GM21390 (cell line): ENCODE results near the gene ARHGEF1.
"Not testable (repeated sequence)": the region's sequence is repeated elsewhere in the genome, so short reads cannot be mapped to it uniquely, and the experiment has no call there.

Source experiments
- ATAC-seq: cut with Tn5 transposase; IDR thresholded peaks from one replicate; pipeline ENCODE4 v1.9.1; 2021; ENCODE audit not compliant: unreplicated experiment

Gene ARHGEF1

DNA sequence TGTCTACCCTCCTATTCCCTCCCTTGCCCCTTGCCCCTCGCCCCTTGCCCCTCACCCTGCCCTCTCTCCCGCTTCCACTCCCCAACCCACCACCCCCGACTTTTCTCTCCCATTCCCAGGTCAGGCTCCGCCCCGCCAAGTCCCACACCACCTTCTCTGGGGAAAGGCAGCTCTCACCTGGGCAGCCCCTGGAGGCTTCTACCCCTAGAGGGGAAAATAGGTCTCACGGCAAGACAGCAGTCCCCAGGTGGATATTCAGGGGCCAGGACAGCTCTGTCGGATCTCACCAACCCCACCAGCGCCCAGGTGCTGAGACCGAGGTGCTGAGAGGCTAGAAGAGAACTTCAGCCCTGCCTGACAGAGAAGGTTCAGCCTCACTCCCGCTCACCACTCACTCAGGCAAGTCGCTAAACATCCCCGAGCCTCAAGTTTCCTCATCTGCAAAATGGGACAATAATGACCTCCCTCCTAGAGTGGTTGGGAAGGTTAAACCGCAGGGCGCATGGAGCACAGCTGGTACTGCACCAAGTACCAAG lies 46.6 kb downstream of the ARHGEF1 start:
- ATAC-seq: no peak

DNA sequence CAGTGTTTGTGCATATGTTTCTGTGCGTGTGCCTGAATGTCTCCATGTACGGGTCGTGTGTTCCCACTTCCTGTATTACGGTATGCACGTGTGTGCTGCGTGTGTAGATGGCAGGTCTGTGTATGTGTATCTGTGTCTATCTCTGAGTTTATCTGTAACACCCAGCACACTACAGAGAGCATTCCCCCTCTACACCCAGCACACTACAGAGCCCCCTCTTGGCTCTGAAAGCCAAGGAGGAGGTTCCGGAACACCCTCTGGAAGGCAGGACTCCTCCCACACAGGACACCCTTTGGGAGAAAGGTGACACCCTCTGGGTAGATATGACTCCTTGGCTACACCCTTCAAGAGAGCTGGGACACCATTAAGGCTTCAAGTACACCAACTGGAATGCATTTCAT lies 47.3 kb downstream of the ARHGEF1 start:
- ATAC-seq: no peak

DNA sequence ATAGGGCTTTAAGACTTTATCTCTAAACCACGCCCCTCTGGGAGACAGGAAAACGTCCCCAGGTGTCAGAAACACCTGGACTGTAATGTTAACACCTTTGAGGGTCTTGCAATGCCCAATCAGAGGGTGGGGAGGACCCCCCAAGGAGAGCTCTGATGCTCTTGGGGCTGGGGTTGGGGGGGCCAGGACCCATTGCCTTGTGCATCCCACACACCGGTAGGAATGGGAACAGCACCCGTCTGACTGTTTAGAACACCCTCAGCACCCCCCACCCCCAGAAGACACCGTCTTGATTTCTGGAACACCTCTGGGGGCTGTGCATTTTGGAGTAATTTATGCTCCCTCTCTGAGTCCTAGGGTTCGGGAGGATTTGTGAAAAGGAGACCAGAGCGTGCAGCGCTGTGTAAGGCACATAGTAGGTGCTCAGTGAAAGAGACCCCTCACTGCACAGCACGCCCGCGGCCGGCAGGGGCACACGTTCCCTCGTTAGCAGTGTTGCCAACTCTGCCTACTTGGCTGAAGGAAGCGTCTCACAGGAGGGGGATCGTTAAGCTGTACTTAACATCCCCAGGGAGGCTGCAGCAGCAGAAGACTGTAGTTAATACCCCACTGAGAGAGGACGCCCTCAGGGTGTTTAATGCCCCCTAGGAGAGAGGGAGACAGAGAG lies 48.1 kb downstream of the ARHGEF1 start:
- no peak for ATAC-seq

DNA sequence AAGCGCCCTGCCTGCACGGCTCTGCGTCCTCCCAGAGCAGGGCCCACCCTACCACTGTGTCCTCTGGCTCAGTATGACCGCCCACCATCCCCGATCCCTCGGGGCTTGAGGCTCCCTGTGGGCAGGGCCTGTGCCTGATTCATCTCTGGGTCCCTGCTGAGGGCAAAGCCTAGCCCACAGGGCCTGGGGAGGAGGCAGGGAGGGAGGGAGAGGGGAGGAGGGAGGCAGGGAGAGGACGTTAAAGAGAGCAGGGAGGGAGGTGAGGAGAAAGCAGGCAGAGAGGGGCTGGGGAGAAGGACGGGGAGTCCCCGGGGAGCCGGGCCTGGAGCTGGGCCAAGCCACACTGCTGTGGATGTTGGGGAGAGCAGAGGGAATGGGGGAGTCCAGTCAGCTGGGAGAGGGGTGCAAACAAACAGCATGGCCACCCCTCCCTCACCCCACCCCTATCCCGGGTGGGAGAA lies 49.3 kb downstream of the ARHGEF1 start:
- ATAC-seq: no peak

DNA sequence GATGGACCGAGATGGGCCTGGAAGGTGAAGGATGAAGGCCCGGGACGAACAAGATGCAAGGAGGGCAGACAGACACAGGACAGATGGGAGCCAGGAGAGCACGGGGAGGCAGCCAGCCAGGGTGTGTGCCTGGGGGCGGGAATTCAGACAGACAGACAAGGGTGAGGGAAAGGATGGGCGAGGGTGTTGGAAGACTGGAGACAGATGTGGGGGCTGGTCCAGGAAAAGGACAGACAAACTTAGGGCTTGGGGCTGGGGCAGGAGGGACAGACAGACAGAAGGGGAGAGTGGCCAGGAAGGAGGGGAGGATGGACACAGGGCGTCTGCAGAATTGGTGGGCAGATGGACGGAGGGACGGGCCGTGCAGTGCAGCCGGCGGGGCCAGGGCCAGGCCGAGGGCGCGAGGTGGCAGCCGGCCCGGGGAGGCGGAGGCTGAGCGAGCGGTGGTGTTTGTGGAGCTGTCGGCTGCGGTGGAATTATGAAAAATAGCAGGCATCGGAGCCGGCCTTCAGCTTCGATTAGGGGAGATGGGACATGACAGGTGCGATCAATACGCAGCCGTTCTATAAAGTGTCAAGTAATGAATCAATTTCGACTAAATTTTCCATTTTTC lies 49.8 kb downstream of the ARHGEF1 start:
- no peak for ATAC-seq

DNA sequence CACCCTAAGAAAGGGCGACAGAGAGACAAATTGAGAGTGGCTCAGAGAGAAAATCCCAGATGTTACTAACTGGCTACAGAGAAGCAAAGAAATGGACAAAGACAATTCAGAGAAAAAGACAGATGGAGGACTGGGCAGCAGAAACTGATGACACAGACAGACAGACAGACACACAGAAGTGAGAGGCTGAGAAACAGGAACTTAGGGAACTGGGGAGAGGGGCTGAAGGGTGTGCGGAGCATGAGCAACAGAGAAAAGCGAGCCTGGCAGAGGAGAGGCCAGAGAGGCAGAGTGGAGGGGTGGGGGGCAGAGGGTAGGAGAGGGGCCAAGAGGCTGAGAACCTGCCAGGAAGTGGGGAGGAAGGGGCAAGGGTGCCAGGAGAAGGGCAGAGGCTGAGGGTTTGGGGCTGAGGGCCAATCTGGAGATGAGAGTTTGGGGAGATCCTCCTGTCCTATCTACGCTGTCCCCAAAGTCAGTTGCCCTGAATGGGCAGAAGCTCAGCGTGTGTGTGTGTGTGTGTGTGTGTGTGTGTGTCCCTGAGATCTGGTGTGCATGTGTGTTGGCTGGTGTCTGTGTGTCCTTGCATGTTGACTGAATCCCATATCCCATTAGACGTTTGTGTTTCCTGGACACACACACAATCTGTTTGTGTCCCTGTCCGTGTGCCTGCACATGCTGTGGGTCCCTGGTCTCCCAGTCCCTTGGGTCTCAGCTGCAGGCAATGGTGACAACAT lies 50.9 kb downstream of the ARHGEF1 start:
- ATAC-seq: no peak

DNA sequence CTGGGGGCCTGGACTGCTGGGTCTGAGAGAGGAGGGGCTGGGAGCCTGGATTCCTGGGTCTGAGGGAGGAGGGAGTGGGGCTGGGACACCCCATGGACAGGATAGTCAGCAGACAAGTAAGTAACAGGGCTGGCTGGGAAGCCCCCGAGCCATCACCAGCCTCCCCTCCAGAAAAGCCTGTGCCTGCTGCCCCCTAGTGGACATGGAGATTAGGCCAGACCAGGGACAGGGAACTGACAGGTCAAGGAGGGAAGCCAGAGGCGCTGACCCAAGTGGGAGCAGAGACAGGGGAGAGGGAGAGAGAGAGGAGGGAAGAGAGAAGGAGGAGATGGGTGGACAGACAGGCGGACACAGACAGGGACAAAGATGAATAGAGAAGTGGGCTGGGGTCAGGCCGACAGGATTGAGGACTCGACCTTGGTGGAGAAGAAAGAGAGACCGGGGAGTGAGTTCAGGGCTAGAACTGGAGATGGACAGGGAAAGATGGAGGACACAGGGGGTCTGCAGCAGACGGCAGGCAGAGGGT lies 51.9 kb downstream of the ARHGEF1 start:
- ATAC-seq: no peak

DNA sequence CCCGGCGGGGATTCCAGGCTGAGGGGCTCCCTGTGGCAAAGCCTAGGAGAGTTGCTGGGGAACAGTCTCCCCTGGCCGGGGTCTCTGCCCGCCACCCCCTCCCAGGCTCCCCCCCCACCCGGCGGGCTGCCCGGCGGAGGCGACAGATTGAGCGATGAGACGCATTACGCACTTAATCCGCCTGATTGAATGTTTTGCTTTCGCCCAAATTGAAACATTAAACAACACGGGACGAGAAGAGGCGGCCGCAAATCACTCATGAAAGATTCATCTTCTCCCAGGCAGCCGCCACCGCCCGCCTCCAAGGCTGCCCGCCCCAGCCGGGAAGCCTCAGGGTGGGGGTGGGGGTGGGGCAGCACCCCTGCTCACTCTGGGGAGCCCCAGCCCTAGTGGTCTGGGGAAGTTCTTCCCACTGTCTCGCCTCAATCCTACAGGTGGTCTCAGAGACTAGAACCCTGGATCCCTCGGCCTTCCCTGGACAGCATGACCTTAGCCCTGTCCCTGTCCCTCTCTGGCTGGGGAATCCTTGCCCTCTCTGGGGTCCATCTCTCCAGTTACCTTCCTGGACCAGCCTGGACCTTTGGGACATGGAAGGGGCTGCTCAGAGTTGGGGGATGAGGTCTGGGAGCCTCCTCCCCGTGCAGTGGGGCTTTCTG lies 52.9 kb downstream of the ARHGEF1 start:
- ATAC-seq: no peak

DNA sequence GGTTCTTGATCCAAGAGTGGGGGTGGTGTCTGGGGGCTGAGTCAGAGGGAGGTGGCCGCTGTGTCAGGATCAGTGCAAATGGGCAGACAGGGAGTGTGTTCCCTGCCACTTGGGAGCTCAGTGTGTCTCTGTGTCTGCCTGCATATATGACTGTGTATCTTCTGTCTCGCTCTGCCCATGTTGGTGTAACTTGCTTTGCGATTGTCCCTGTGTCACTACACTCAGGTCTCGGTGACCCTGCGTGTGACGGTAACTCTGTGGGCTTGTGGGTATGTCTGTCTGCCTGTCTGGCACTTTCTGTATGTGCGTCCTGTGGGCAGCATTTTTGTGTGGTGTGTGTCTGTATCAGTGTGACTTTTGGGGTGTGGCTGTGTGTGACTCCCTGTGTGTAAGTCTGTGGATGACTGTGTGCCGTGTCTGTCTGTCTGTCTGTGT lies 53.4 kb downstream of the ARHGEF1 start:
- ATAC-seq: no peak

DNA sequence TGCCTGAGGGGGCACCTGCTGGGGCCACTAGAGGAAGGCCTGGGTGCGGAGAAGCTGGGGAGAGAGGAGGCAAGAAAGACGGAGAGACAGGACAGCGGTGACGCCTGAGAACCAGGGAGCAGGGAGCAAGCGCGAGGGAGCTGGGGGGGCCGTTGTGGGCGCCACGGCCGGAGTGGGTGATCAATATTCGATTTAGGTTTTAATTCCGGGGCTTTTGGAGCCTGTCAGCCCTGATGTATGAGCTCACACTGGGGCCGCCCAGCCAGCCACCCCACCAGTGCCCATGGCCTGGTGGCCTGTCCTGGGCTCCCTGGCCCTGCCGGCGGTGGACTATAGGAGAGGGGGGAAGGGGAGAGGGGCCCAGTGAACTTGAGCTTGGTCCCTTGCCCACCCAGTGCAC lies 54.0 kb downstream of the ARHGEF1 start:
- no peak for ATAC-seq

DNA sequence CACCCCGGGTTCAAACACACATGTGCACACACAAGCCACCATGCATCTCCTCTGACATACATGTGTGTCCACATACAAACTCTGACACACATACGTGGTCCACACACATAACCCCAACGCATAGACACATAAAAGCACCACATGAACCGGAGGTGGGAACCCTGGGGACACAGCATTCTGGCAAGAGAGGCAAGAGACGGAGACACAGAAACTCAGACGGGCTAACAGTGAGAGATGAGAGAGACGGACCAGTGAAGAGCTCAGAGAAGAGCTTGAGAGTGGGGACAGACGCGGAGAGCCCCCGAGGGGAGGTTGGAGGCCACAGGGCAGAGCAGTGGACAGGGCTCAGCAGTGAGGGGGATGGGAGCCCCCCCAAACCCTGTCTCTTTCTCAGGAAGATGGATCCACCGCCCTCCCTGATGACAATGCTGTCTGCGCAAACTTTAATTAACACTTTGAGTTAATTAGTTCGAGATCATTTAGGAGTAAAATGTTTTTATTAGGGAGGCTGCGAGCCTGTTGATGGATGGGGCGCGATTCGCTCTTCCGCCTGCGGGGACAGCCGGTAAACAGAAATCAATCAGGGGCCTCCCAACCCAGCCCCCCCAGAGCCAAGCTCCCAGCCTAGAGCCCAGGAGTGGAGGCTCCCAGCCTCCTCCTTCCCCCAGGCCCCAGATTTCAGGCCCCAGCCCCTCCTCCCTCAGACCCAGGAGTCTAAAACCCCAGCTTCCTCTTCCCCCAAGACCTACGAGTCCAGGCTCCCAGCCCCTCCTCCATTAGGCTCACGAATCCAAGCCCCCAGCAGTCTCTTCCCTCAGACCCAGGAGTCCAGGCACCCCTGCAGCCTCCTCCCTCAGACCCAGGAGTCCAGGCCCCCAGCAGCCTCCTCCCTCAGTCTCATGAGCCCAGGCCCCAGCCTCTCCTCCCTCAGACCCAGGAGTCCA lies 54.8 kb downstream of the ARHGEF1 start:
- ATAC-seq: no peak

DNA sequence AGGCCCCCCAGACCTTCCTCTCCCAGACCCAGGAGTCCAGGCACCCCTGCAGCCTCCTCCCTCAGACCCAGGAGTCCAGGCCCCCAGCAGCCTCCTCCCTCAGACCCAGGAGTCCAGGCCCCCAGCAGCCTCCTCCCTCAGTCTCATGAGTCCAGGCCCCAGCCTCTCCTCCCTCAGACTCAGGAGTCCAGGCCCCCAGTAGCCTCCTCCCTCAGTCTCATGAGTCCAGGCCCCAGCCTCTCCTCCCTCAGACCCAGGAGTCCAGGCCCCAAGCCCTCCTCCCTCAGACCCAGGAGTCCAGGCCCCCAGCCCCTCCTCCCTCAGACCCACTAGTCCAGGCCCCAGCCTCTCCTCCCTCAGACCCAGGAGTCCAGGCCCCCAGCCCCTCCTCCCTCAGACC lies 56.2 kb downstream of the ARHGEF1 start:
- not testable (repeated sequence) for ATAC-seq

DNA sequence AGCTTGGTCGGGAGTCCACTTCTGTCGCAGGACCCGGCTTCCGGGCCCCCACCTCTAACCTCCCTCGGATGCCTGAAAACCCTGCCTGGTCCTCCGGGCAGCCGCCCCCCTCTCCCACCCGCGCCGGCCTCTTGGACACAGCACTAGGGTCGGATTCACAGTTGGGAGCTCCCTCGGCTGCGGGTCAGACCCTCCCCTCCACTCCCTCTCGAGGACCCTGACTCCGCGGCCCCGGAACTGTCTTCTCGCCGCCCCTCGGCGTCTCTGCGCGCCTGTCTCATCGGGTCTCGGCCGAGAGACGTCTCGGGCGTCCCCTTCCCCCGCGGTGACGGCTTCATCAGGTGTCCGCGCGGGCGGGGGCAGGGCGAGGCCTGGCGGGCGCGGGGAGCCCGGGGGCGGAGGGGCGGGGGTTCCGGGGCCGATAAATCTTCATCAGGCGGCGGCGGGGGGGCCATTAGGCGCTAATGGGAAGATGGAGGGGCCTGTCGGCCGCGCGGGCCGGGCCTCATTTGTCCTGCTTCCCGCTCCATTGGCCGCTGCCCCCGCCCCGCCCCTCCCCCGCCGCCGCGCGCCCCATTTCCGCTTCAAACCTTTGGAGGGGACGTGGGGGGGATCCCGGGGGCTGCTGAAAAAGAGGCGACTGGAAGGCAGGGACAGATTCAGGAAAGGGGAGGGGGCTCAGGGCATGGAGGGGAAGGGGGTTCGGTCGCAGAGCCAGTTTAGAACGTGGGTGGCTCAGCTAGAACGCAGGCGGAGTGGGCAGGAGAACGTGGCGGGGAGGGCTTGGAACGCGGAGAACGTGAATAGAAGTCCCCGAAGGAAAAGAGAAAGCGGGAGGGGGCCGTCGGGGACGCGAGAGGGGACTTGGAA lies 57.1 kb downstream of the ARHGEF1 start:
- no peak for ATAC-seq

DNA sequence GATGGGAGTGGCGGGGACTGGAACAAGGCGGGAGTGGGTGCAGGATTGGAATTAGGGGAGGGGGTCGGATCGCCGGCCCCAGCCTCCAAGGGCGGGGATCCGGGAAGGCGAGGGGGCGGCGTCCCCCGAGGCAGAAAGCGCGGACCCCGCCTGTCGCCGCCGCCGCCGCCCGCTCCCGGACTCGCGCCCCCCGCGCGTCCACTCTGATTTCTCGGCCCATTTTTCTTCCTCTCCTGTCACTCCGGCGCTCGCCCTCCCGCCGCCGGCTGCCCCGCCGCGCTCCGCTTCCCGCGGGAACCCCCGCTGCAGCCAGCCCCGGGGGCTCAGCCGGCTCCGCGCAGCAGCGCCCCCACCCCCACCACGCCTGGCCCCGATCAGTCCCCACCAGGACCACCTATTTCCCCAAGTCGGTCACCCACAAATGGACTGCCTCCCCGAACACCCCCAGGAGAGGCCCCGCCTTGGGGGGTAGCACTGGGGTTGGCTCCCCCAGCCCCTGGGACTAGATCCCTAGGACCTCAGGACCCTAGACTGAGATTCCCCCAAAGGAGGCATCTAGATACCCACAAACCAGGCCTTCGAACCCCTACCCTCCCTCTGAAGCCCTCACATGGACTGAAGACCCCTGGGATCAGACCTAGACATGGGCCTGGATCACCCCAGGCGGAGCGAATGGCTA lies 57.9 kb downstream of the ARHGEF1 start:
- ATAC-seq: no peak

DNA sequence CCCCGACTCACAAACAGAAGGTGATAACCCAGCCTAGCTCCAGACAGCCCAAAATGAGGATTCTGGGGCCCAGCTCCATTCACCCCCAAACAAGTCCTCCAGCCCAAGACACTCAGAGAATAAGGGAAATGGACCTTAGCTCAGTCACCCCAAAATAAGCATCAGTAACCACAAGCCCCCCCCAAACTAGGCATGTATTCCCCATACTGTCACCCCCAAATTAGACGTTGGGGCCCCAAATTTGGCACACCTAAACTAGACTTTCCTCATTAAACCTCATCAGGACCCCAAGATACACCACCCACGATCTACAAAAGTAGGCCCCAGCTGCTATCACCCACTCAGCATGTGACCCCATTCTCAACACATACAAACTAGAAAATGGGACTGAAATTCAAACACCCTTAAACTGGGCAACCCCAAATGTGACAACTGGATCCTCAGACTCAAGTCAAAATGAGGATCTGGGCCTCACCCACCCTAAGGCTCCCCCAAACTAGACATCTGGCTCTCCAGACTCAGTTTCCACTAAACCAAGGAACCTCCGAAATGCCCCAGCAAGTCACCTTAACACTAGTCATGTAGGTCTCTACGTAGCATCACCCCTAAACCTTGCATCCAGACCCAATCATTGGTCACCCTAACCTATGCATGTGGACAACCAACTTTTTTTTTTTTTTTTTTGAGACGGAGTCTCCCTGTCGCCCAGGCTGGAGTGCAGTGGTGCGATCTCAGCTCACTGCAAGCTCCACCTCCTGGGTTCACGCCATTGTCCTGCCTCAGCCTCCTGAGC lies 58.6 kb downstream of the ARHGEF1 start:
- no peak for ATAC-seq

DNA sequence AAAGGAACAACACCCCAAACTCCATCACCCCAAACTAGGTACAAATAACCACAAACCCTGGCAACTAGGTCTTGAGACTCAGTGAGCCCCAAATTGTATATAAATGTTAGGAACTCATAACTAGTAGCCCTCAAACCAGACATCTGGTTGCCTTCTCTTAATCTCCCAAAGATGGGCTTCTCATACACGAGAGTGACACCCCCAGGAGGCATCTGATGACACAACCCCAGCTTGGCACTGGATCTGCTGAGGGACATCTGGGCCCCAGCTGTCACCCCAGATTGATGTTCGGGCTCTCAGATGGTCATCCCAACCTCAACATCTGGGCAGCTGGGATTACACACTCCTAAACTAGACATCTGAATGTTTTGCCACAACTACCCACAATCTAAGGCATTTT lies 61.4 kb downstream of the ARHGEF1 start:
- ATAC-seq: no peak

DNA sequence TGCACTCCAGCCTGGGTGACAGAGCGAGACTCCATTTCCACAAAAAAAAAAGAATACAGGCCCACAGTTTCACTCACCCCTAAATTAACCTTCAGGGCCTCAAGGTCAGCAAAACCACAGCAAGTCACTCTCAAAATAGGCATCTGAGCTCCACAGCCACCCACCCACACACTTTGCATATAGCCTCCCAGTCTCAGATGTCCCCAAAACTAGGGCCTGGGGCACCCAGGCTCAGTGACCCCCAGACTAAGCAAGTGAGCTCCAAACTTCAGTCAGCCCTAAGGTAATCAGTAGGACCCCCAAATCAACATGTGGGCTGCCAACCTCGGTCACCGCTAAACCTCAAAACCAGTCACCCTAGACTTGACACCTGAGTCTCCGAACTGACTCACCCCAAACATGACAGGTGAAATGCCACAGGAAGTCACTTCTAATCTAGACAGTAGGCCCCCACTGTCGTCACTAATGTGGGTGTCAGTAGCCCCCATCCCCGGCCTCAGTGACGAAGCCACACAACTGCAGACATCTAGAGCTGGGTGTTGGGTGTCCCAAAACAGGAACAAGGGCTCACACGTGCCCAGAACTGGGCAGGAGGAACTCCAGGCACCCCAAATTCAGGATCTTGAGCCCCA lies 62.3 kb downstream of the ARHGEF1 start:
- ATAC-seq: peak; percentile 74
